GM12872 (cell line): ENCODE results near the gene KRT86.

Source experiments
- CTCF ChIP-seq: IDR thresholded peaks from 3 replicates; pipeline ENCODE4 v1.5.1; 2011; ENCODE audit warnings: low read depth, mild to moderate bottlenecking, low read length, moderate library complexity; ENCODE audit not compliant: insufficient read depth

The KRT86 gene

GRCh38 chr12:52313461-52313860 lies 39.0 kb downstream of the KRT86 start:
- TF ChIP-seq CTCF = no peak

- TF ChIP-seq CTCF = no peak
Observed at GRCh38 chr12:52313926-52314325, 39.5 kb downstream of the KRT86 start.

GRCh38 chr12:52314511-52314910 lies 40.1 kb downstream of the KRT86 start:
- TF ChIP-seq CTCF = no peak

GRCh38 chr12:52315721-52316120 lies 41.3 kb downstream of the KRT86 start:
- TF ChIP-seq CTCF = peak; percentile 70

GRCh38 chr12:52316290-52316689 lies 41.8 kb downstream of the KRT86 start:
- TF ChIP-seq CTCF = no peak

DNA sequence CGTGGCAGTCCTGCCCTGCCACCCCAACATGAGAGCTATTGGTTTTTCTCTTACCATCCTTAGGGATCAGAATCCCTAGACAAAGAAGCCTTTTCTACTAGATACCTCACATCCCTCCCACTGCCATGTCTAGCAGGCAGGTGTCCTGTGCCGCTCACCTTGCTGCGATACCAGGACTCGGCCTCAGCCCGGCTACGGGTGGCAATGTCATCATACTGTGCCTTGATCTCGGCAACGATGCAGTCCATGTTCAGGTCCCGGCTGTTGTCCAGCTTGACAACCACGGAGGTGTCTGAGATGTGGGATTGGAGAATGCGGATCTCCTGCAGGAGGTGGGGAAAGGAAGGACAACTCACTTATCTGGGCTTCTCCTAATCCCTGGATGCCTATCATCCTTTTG lies 42.3 kb downstream of the KRT86 start:
- no peak for TF ChIP-seq CTCF

DNA sequence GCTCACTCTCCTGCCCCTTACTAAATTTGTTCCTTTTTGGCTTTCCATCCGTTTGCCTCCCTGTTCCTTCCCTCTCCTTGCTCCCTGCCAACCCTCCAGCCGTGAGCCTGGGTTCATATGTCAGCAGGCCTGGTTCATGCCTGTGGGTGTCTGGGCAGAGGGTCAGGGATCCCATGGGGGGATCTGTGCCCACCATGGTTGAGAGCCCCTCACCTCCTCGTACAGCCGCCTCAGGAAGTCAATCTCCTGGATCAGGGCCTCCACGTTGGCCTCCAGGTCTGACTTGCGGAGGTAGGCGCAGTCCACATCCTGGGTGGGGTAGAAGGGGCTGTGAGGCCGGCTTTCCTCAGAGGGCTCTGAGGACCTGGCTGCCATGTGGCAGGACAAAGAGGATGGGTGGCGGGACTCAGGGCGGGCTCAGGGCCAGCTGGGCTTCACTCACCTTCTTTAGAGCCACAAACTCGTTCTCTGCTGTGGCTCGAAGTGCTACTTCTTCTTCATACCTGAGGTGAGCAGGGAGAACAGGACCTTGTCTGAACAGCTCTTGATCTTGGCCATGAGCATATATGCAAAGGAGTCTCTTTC lies 43.1 kb downstream of the KRT86 start:
- no peak for TF ChIP-seq CTCF
